Measurements from ENCODE around the gene RYR2. TPM values are rescaled to one million over a fixed set of nuclear protein-coding genes. Genes with fewer than 3 reads are reported as not detected.

Gene RYR2
- total and polyA plus RNA-seq, 9 of the 15 experiments (the other 6 are each of a cell fraction or from before 2014, with no cell fraction given) = 0.03 to 0.42 (median 0.14) TPM

DNA sequence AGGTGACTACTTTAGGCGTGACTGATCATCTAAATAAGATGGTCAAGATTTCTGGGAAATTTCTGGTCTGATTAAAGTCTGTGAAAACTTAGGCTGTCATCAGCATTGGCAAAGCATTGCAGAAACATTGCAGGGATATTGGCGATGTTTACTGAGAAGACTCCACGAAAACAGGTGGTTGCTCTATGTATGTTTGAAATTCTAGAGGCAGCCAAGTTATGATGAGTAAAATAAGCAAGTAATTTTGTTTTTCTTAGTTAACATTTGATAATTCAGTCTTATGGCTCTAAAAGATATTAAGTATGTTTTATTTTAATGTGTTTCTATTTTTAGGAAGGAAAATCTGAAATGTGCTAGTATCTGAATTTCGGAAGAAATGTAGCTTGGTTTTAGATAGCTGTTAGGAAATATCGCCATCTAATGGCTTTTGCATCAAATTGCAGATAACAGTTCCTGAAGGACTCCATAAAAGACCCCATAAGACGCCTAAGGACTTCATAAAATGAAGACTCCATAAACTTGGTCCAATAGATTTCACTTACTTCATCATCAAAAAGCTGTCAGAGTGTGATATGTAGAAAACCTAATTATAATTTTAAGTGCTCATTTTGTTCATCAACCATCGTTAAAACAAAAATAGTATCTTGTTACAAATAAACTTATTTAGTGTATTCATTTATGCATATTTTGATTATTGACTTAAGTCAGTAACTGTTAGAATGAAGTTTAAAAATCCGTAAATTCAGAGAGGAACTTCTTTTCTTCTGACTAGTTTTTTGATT is 344.6 kb downstream of the RYR2 start (continued):
- TF ChIP-seq, protein P1, sequence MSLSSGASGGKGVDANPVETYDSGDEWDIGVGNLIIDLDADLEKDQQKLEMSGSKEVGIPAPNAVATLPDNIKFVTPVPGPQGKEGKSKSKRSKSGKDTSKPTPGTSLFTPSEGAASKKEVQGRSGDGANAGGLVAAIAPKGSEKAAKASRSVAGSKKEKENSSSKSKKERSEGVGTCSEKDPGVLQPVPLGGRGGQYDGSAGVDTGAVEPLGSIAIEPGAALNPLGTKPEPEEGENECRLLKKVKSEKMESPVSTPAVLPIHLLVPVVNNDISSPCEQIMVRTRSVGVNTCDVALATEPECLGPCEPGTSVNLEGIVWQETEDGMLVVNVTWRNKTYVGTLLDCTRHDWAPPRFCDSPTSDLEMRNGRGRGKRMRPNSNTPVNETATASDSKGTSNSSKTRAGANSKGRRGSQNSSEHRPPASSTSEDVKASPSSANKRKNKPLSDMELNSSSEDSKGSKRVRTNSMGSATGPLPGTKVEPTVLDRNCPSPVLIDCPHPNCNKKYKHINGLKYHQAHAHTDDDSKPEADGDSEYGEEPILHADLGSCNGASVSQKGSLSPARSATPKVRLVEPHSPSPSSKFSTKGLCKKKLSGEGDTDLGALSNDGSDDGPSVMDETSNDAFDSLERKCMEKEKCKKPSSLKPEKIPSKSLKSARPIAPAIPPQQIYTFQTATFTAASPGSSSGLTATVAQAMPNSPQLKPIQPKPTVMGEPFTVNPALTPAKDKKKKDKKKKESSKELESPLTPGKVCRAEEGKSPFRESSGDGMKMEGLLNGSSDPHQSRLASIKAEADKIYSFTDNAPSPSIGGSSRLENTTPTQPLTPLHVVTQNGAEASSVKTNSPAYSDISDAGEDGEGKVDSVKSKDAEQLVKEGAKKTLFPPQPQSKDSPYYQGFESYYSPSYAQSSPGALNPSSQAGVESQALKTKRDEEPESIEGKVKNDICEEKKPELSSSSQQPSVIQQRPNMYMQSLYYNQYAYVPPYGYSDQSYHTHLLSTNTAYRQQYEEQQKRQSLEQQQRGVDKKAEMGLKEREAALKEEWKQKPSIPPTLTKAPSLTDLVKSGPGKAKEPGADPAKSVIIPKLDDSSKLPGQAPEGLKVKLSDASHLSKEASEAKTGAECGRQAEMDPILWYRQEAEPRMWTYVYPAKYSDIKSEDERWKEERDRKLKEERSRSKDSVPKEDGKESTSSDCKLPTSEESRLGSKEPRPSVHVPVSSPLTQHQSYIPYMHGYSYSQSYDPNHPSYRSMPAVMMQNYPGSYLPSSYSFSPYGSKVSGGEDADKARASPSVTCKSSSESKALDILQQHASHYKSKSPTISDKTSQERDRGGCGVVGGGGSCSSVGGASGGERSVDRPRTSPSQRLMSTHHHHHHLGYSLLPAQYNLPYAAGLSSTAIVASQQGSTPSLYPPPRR (CRISPR knock-in tag; IDR thresholded peaks at IDR 0.05; ENCODE audit: borderline replicate concordance) = no peak
- TF ChIP-seq, protein P2, sequence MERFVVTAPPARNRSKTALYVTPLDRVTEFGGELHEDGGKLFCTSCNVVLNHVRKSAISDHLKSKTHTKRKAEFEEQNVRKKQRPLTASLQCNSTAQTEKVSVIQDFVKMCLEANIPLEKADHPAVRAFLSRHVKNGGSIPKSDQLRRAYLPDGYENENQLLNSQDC (CRISPR knock-in tag; IDR thresholded peaks at IDR 0.05) = no peak
- no peak for TF ChIP-seq XRCC4 (IDR thresholded peaks at IDR 0.05; ENCODE audit: extremely low read depth, insufficient read depth, insufficient read length)
- TF ChIP-seq BMI1 (IDR thresholded peaks at IDR 0.05; ENCODE audit: low read length) = no peak
- TF ChIP-seq ZNF217 (CRISPR knock-in tag; IDR thresholded peaks at IDR 0.05) = no peak
- TF ChIP-seq, protein P3, sequence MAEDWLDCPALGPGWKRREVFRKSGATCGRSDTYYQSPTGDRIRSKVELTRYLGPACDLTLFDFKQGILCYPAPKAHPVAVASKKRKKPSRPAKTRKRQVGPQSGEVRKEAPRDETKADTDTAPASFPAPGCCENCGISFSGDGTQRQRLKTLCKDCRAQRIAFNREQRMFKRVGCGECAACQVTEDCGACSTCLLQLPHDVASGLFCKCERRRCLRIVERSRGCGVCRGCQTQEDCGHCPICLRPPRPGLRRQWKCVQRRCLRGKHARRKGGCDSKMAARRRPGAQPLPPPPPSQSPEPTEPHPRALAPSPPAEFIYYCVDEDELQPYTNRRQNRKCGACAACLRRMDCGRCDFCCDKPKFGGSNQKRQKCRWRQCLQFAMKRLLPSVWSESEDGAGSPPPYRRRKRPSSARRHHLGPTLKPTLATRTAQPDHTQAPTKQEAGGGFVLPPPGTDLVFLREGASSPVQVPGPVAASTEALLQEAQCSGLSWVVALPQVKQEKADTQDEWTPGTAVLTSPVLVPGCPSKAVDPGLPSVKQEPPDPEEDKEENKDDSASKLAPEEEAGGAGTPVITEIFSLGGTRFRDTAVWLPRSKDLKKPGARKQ (CRISPR knock-in tag; IDR thresholded peaks at IDR 0.05) = no peak
- TF ChIP-seq NR2F6 (CRISPR knock-in tag; IDR thresholded peaks at IDR 0.05) = no peak
- TF ChIP-seq OTX1 (CRISPR knock-in tag; IDR thresholded peaks at IDR 0.05) = no peak
- no peak for TF ChIP-seq ETV6 (IDR thresholded peaks at IDR 0.05; ENCODE audit: borderline replicate concordance in 1 of 2, low read depth in 2 of 2, low read length in 1 of 2)
- TF ChIP-seq ETV6 (CRISPR knock-in tag; IDR thresholded peaks at IDR 0.05; ENCODE audit: borderline replicate concordance) = no peak
- no peak for TF ChIP-seq CREB1 (IDR thresholded peaks at IDR 0.05)
- no peak for TF ChIP-seq CREB1 (CRISPR knock-in tag; IDR thresholded peaks at IDR 0.05)
- peak; percentile 86 for TF ChIP-seq RAD21 (CRISPR knock-in tag; conservative IDR thresholded peaks at IDR 0.05 in 1 of 2, IDR thresholded peaks at IDR 0.05 in 1 of 2)
- TF ChIP-seq ZNF431 (CRISPR knock-in tag; IDR thresholded peaks at IDR 0.05) = no peak
- TF ChIP-seq ZNF75A (CRISPR knock-in tag; IDR thresholded peaks at IDR 0.05) = no peak
- no peak for TF ChIP-seq WHSC1 (IDR thresholded peaks at IDR 0.05; ENCODE audit: low read length)
- no peak for TF ChIP-seq ZNF324 (CRISPR knock-in tag; IDR thresholded peaks at IDR 0.05)
- TF ChIP-seq, protein P4, sequence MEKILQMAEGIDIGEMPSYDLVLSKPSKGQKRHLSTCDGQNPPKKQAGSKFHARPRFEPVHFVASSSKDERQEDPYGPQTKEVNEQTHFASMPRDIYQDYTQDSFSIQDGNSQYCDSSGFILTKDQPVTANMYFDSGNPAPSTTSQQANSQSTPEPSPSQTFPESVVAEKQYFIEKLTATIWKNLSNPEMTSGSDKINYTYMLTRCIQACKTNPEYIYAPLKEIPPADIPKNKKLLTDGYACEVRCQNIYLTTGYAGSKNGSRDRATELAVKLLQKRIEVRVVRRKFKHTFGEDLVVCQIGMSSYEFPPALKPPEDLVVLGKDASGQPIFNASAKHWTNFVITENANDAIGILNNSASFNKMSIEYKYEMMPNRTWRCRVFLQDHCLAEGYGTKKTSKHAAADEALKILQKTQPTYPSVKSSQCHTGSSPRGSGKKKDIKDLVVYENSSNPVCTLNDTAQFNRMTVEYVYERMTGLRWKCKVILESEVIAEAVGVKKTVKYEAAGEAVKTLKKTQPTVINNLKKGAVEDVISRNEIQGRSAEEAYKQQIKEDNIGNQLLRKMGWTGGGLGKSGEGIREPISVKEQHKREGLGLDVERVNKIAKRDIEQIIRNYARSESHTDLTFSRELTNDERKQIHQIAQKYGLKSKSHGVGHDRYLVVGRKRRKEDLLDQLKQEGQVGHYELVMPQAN (IDR thresholded peaks at IDR 0.05; ENCODE audit: borderline replicate concordance) = no peak
- no peak for TF ChIP-seq NCOA6 (IDR thresholded peaks at IDR 0.05)
- no peak for TF ChIP-seq RFX5 (IDR thresholded peaks at IDR 0.05; ENCODE audit: low read depth, low read length)
- no peak for TF ChIP-seq FOXK2 (conservative IDR thresholded peaks at IDR 0.05 in 1 of 2, IDR thresholded peaks at IDR 0.05 in 1 of 2; ENCODE audit: low read depth in 2 of 2)
